K562 (cell line): ENCODE results near the gene AGFG1. TPM values are rescaled to one million over a fixed set of nuclear protein-coding genes. Genes with fewer than 3 reads are reported as not detected.

Source experiments
- FOXK1 ChIP-seq: sonication (generic); formaldehyde crosslinking; IDR thresholded peaks from 2 replicates; pipeline ENCODE4 v1.8.0; 2022; ENCODE audit warnings: missing genetic modification reagents, mild to moderate bottlenecking, borderline replicate concordance
- GTF2F1 ChIP-seq: IDR thresholded peaks from 2 replicates; pipeline ENCODE4 v1.6.1; 2011; ENCODE audit warnings: low read depth, low read length, improper control_type of control experiment
- HEY1 ChIP-seq: fragments of 250-450 bp; sonication (Bioruptor Pico); IDR thresholded peaks from 2 replicates; pipeline ENCODE4 v1.5.0; 2020; ENCODE audit warnings: mild to moderate bottlenecking, moderate library complexity, borderline replicate concordance
- KLF6 ChIP-seq: fragments of 250-450 bp; sonication (Bioruptor Pico); IDR thresholded peaks from 2 replicates; pipeline ENCODE4 v1.4.0; 2020; ENCODE audit warnings: mild to moderate bottlenecking, moderate library complexity, borderline replicate concordance
- MAX ChIP-seq: sonication (generic); formaldehyde crosslinking; IDR thresholded peaks from 2 replicates; pipeline ENCODE4 v1.9.0; 2022; ENCODE audit warnings: mild to moderate bottlenecking, missing genetic modification reagents
- POU5F1 ChIP-seq: fragments of 150-350 bp; IDR thresholded peaks from 2 replicates; pipeline ENCODE4 v1.6.1; 2014; ENCODE audit warnings: borderline replicate concordance, low read length, low read depth, mild to moderate bottlenecking; ENCODE audit not compliant: partially characterized antibody
- PURB ChIP-seq: sonication (generic); formaldehyde crosslinking; IDR thresholded peaks from 2 replicates; pipeline ENCODE4 v1.9.0; 2021; ENCODE audit warnings: low read depth, mild to moderate bottlenecking, missing genetic modification reagents
- REST ChIP-seq, 2 experiments: fragments of 450-650 bp; formaldehyde crosslinking in 1 of 2; IDR thresholded peaks; 2 replicates each; pipeline versions ENCODE4 v1.4.0 to v1.6.1; 2014 to 2020; ENCODE audit warnings: mild to moderate bottlenecking in 2 of 2, borderline replicate concordance in 1 of 2, low read depth in 1 of 2
- SAP30 ChIP-seq: fragments of 200-600 bp; sonication (generic); IDR thresholded peaks from 2 replicates; pipeline ENCODE4 v1.6.1; 2012; ENCODE audit warnings: borderline replicate concordance, low read depth, mild to moderate bottlenecking, moderate library complexity, low read length, control low read depth, inconsistent platforms; ENCODE audit not compliant: insufficient read depth, poor library complexity, severe bottlenecking
- SETDB1 ChIP-seq: IDR thresholded peaks from one replicate; pipeline ENCODE4 v1.6.1; 2012; ENCODE audit warnings: low read length, control low read depth, inconsistent platforms
- SMARCA4 ChIP-seq: fragments of 450-650 bp; IDR thresholded peaks from 2 replicates; pipeline ENCODE4 v1.6.1; 2016
- TEAD1 ChIP-seq, 2 experiments: fragments of 450-650 bp in 1 of 2; sonication (generic) in 1 of 2; formaldehyde crosslinking; IDR thresholded peaks; 2 replicates each; pipeline versions ENCODE4 v1.4.0 to v1.8.0; 2020 to 2022; ENCODE audit warnings: mild to moderate bottlenecking in 2 of 2, missing genetic modification reagents in 1 of 2
- TSHZ1 ChIP-seq: fragments of 250-450 bp; sonication (Bioruptor Pico); IDR thresholded peaks from 2 replicates; pipeline ENCODE4 v1.4.0; 2020; ENCODE audit warnings: mild to moderate bottlenecking, moderate library complexity
- ZC3H4 ChIP-seq: sonication (generic); formaldehyde crosslinking; IDR thresholded peaks from 2 replicates; pipeline ENCODE4 v1.9.0; 2021; ENCODE audit warnings: missing genetic modification reagents, borderline replicate concordance
- polyA plus RNA-seq, 8 experiments: library from polyadenylated mRNA; depleted of rRNA in 4 of 8; stranded (reverse) in 5 of 8; unstranded in 3 of 8; fragments of >200 nt; fragmentation: Nextera tagmentation in 2 of 8; fragmentation: Illumina TruSeq in 1 of 8; extraction: Ambion mirVana in 2 of 8; extraction: Trizol in 1 of 8; gene quantifications; 2 replicates each; pipeline versions ENCODE4 v1.2.1 to v1.2.3, GENCODE V29; 2011 to 2014; ENCODE audit warnings: inconsistent platforms in 1 of 8, missing spikeins in 1 of 8
- total RNA-seq, 7 experiments: library from RNA; depleted of rRNA in 6 of 7; stranded (reverse); fragments of >200 nt in 6 of 7; fragmentation: Illumina TruSeq in 2 of 7; extraction: Trizol in 2 of 7; gene quantifications; 2 replicates each; pipeline versions ENCODE4 v1.2.1 to v1.2.3, GENCODE V29; 2011 to 2021; ENCODE audit warnings: low replicate concordance in 1 of 7

Gene AGFG1
- total and polyA plus RNA-seq, 9 of the 15 experiments (the other 6 are each of a cell fraction or from before 2014, with no cell fraction given) = 11.2 to 97.5 (median 36.0) TPM

- TF ChIP-seq REST (IDR thresholded peaks at IDR 0.05; ENCODE audit: borderline replicate concordance) = peak; percentile 34; the same call in 1 of the 2 replicates
- TF ChIP-seq REST (CRISPR knock-in tag; IDR thresholded peaks at IDR 0.05; ENCODE audit: low read depth) = no peak
- no peak for TF ChIP-seq PURB (CRISPR knock-in tag)
- no peak for TF ChIP-seq ZC3H4 (CRISPR knock-in tag)
- TF ChIP-seq TEAD1 (CRISPR knock-in tag; IDR thresholded peaks at IDR 0.05) = no peak
- no peak for TF ChIP-seq KLF6 (CRISPR knock-in tag)
- TF ChIP-seq SMARCA4 = peak; percentile 99
- no peak for TF ChIP-seq SETDB1
- no peak for TF ChIP-seq POU5F1
- TF ChIP-seq MAX (CRISPR knock-in tag) = peak; percentile 18; the same call in 1 of the 2 replicates
- no peak for TF ChIP-seq TSHZ1 (CRISPR knock-in tag)
- no peak for TF ChIP-seq HEY1 (CRISPR knock-in tag)
- TF ChIP-seq GTF2F1 = no peak
- TF ChIP-seq SAP30 = no peak
- TF ChIP-seq FOXK1 (CRISPR knock-in tag) = no peak
Observed at GRCh38 chr2:227450926-227451654, 20.9 kb upstream of the AGFG1 start (continued).
